Gastrocnemius medialis (tissue), 4 donors: ENCODE measurements around the gene B3GNT3. TPM values are rescaled to one million over a fixed set of nuclear protein-coding genes. Genes with fewer than 3 reads are reported as not detected.
A peak's percentile ranks its signal among the peaks of the same experiment; 100 is the strongest.

Experiments used
- ATAC-seq, 2 donors: fragments of 150-250 bp; one replicate each; pipeline ENCODE4 v1.9.1; 2016
- DNase-seq, 2 donors: peaks; one replicate each; pipeline ENCODE4 v3.0.0-alpha.2; 2019
- H3K27ac ChIP-seq, 4 donors: fragments of 200-600 bp; sonication (generic); 1 replicate in 1 of 4; 2 replicates in 3 of 4; pipeline ENCODE4 v1.5.1; 2016 to 2018; ENCODE audit warnings: mild to moderate bottlenecking in 2 of 4, moderate library complexity in 1 of 4
- H3K27me3 ChIP-seq, 3 donors: fragments of 200-600 bp; sonication (generic) in 2 of 3; 1 replicate in 1 of 3; 2 replicates in 2 of 3; pipeline versions ENCODE4 v1.5.1 to v1.6.0; 2016 to 2019; ENCODE audit warnings: mild to moderate bottlenecking in 1 of 3, moderate library complexity in 1 of 3
- H3K36me3 ChIP-seq, 2 donors: fragments of 200-600 bp; sonication (generic) in 1 of 2; one replicate each; pipeline ENCODE4 v1.5.1; 2017 to 2018
- H3K4me1 ChIP-seq, 2 donors: fragments of 200-600 bp; sonication (generic) in 1 of 2; one replicate each; pipeline ENCODE4 v1.5.1; 2016 to 2017; ENCODE audit warnings: mild to moderate bottlenecking in 2 of 2
- H3K4me3 ChIP-seq, 4 donors: fragments of 200-600 bp; sonication (generic) in 3 of 4; 1 replicate in 1 of 4; 2 replicates in 3 of 4; pipeline ENCODE4 v1.5.1; 2016 to 2019; ENCODE audit warnings: mild to moderate bottlenecking in 2 of 4
- H3K9me3 ChIP-seq, 3 donors: fragments of 200-600 bp; sonication (generic) in 2 of 3; 1 replicate in 1 of 3; 2 replicates in 2 of 3; pipeline ENCODE4 v1.5.1; 2016 to 2019
- POLR2A ChIP-seq, 2 donors: fragments of 450-650 bp; IDR thresholded peaks; one replicate each; pipeline ENCODE4 v1.6.1; 2017; ENCODE audit warnings: antibody characterized with exemption in 2 of 2, mild to moderate bottlenecking in 2 of 2, moderate library complexity in 2 of 2
- in situ Hi-C, 4 donors: fragments of 200-750 bp; cut with MboI; loops; one replicate each; pipeline versions ENCODE4 v1.15.0 to v1.8.0; 2017; ENCODE audit warnings: low sequenced_read_pairs in 4 of 4
- intact Hi-C: fragments of 100-400 bp; cut with DNase I; formaldehyde crosslinking; loops from one replicate; pipeline ENCODE4 v1.15.1; 2023; ENCODE audit warnings: low total_unique reads
- total RNA-seq, 4 donors: library from RNA; depleted of rRNA; stranded (reverse); fragments of >200 nt; gene quantifications; one replicate each; pipeline versions ENCODE4 v1.1.0 to v1.2.3, GENCODE V29; 2016
- TF ChIP-seq, protein P1 (sequence below), 5 experiments: fragments of 450-650 bp in 3 of 5; fragments of 200-600 bp in 2 of 5; sonication (generic) in 2 of 5; IDR thresholded peaks in 4 of 5; conservative IDR thresholded peaks in 1 of 5; 1 replicate in 4 of 5; 2 replicates in 1 of 5; pipeline ENCODE4 v1.5.1; 2016 to 2019; ENCODE audit warnings: antibody characterized with exemption in 5 of 5, mild to moderate bottlenecking in 3 of 5, moderate library complexity in 3 of 5

B3GNT3 gene
- total RNA-seq, 4 donors from 2014 or later, result 0.13 to 0.39 TPM; not detected in 2

- no peak overlapping the region for H3K4me3 ChIP-seq
- no peak for ATAC-seq
- no peak for DNase-seq
- TF ChIP-seq POLR2A (IDR thresholded peaks at IDR 0.05), result no peak
- TF ChIP-seq, protein P1, sequence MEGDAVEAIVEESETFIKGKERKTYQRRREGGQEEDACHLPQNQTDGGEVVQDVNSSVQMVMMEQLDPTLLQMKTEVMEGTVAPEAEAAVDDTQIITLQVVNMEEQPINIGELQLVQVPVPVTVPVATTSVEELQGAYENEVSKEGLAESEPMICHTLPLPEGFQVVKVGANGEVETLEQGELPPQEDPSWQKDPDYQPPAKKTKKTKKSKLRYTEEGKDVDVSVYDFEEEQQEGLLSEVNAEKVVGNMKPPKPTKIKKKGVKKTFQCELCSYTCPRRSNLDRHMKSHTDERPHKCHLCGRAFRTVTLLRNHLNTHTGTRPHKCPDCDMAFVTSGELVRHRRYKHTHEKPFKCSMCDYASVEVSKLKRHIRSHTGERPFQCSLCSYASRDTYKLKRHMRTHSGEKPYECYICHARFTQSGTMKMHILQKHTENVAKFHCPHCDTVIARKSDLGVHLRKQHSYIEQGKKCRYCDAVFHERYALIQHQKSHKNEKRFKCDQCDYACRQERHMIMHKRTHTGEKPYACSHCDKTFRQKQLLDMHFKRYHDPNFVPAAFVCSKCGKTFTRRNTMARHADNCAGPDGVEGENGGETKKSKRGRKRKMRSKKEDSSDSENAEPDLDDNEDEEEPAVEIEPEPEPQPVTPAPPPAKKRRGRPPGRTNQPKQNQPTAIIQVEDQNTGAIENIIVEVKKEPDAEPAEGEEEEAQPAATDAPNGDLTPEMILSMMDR (IDR thresholded peaks at IDR 0.05 in 4 of 5, conservative IDR thresholded peaks at IDR 0.05 in 1 of 5), result no peak
- H3K4me1 ChIP-seq, result no peaks in the 10 kb centered on the region
- no peaks in the 10 kb centered on the region for H3K36me3 ChIP-seq
- H3K27me3 ChIP-seq, result peaks cover 34 to 49% (median 42%) of the 10 kb centered on the region in 3 donors
- in situ Hi-C loops (no loop called here), intact Hi-C loops (no loop called here)
- H3K27ac ChIP-seq, result no peak overlapping the region
- no peaks in the 10 kb centered on the region for H3K9me3 ChIP-seq
Measured at GRCh38 chr19:17840019-17840418, 45.1 kb downstream of the B3GNT3 start.

GRCh38 chr19:17841371-17841809 is 46.5 kb downstream of the B3GNT3 start:
- intact Hi-C loops, result no loop called here
- TF ChIP-seq, protein P1 (IDR thresholded peaks at IDR 0.05 in 4 of 5, conservative IDR thresholded peaks at IDR 0.05 in 1 of 5), result no peak
- no peak for TF ChIP-seq POLR2A (IDR thresholded peaks at IDR 0.05)
- H3K36me3 ChIP-seq, result no peaks in the 10 kb centered on the region
- no peak overlapping the region for H3K4me3 ChIP-seq
- H3K9me3 ChIP-seq, result no peaks in the 10 kb centered on the region
- no peak for ATAC-seq
- DNase-seq, result no peak
- H3K4me1 ChIP-seq, result no peaks in the 10 kb centered on the region
- peaks cover 31 to 60% (median 49%) of the 10 kb centered on the region in 3 donors for H3K27me3 ChIP-seq
- in situ Hi-C loops, result no loop called here
- H3K27ac ChIP-seq, result no peak overlapping the region

DNA sequence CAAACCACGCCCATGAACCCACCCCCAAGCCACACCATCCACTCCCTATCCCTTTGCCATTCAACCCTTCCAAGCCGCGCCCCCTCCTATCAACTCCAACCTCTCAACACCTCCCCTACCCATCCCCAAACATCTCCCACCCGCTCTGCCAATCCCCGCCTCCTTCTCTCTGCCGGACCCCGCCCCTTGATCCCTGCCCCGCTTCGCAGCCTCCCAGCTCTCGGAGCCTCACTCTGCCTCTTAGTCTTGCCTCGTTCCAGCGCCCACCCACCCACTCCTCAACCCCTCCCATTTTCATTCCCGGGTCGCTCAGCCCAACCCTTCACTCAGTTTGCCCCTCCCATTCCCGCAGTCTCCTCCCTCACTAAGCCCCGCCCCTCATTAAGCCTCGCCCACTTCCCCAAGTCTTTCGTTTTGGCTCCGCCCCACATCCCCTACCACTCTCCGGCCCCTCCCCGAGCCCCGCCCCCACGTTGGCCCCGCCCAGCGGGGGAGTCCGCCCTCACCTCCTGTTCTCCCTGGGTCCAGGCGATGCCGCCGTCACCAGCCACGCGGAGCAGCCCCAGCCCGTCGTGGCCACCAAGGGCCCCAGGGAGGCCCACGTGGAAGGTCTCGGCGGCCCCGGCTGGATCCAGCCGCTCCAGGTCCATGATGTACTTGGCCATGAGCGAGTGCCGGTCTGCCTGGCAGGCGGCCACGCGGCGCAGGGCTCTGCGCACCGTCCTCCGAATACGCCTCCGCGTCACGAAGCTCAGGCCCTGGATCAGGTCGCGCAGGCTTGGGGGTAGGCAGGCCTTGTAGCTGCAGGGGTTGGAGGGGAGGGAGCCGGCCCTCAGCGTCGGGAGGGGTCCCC is 47.1 kb downstream of the B3GNT3 start:
- no peak overlapping the region for H3K27ac ChIP-seq
- in situ Hi-C loops (no loop called here), intact Hi-C loops (no loop called here)
- H3K9me3 ChIP-seq, result no peaks in the 10 kb centered on the region
- peaks cover 35 to 66% (median 56%) of the 10 kb centered on the region in 3 donors for H3K27me3 ChIP-seq
- H3K36me3 ChIP-seq, result no peaks in the 10 kb centered on the region
- no peaks in the 10 kb centered on the region for H3K4me1 ChIP-seq
- TF ChIP-seq POLR2A (IDR thresholded peaks at IDR 0.05), result no peak
- TF ChIP-seq, protein P1 (IDR thresholded peaks at IDR 0.05 in 4 of 5, conservative IDR thresholded peaks at IDR 0.05 in 1 of 5), result no peak
- H3K4me3 ChIP-seq, result peak overlapping the region in 3 of 4 donors; percentile 2 to 27 (median 24)
- ATAC-seq (peak in 1 of 2 donors; percentile 26), DNase-seq (peak; percentile 22 to 35)

- TF ChIP-seq POLR2A (IDR thresholded peaks at IDR 0.05), result no peak
- TF ChIP-seq, protein P1 (IDR thresholded peaks at IDR 0.05 in 4 of 5, conservative IDR thresholded peaks at IDR 0.05 in 1 of 5), result no peak
- Histone ChIP-seq H3K4me3 (peak overlapping the region in 2 of 4 donors; percentile 2 to 27), H3K9me3 (no peaks in the 10 kb centered on the region), H3K27me3 (peaks cover 38 to 72% (median 63%) of the 10 kb centered on the region in 3 donors), H3K27ac (no peak overlapping the region), H3K36me3 (no peaks in the 10 kb centered on the region), H3K4me1 (no peaks in the 10 kb centered on the region)
- in situ Hi-C loops (no loop called here), intact Hi-C loops (no loop called here)
- ATAC-seq, result no peak
- no peak for DNase-seq
Measured at GRCh38 chr19:17842663-17843291, 47.8 kb downstream of the B3GNT3 start.
